Endothelial cell of umbilical vein (primary cell): Measurements from ENCODE around the gene CLOCK. TPM values are rescaled to one million over a fixed set of nuclear protein-coding genes. Genes with fewer than 3 reads are reported as not detected.

ENCODE experiments used
- BruUV-seq: library from RNA; stranded (reverse); fragments of 400-500 nt; replicated peaks from 2 replicates; lab custom pipeline; 2021; lab: Mats Ljungman, UMichigan
- CTCF ChIA-PET: fragments of 300-600, 350-600 bp; sonication (Branson Sonifier 250); formaldehyde crosslinking; loops from one replicate; lab custom pipeline; 2021; ENCODE audit warnings: antibody characterized with exemption, inconsistent platforms; lab: Charles Lee
- POLR2A ChIA-PET: fragments of 300-600, 350-600 bp; sonication (Branson Sonifier 250); formaldehyde crosslinking; loops from one replicate; lab custom pipeline; 2021; ENCODE audit warnings: antibody characterized with exemption, inconsistent platforms; lab: Charles Lee
- DNase-seq: peaks from one replicate; pipeline ENCODE4 v3.0.0-alpha.2; 2011; ENCODE audit warnings: low read depth, low spot score
- FAIRE-seq: peaks from 2 replicates; lab custom pipeline; 2011; peaks lifted over from hg19 to GRCh38; lab: Jason Lieb, UNC
- H2AFZ ChIP-seq: 2 replicates; pipeline ENCODE4 v1.6.0; 2012; ENCODE audit warnings: low read depth, low read length, control low read depth, inconsistent platforms
- H3K27ac ChIP-seq: 2 replicates; pipeline ENCODE4 v1.5.1; 2011; ENCODE audit warnings: low read depth, mild to moderate bottlenecking, control low read depth, low read length, moderate library complexity; ENCODE audit not compliant: insufficient read depth
- H3K27me3 ChIP-seq, 2 experiments: 2 replicates each; pipeline versions ENCODE4 v1.6.0 to v1.6.1; 2011; ENCODE audit warnings: low read length in 2 of 2, mixed read lengths in 1 of 2; ENCODE audit not compliant: control insufficient read depth in 2 of 2, insufficient read depth in 2 of 2
- H3K36me3 ChIP-seq, 2 experiments: 2 replicates in 1 of 2; 3 replicates in 1 of 2; pipeline ENCODE4 v1.5.1; 2011; ENCODE audit warnings: low read length in 2 of 2, mild to moderate bottlenecking in 1 of 2, moderate library complexity in 1 of 2; ENCODE audit not compliant: control insufficient read depth in 2 of 2, insufficient read depth in 2 of 2; ENCODE audit errors: extremely low read depth in 1 of 2
- H3K4me1 ChIP-seq: 3 replicates; pipeline ENCODE4 v1.5.1; 2011; ENCODE audit warnings: mild to moderate bottlenecking, low read length; ENCODE audit not compliant: control insufficient read depth, insufficient read depth; ENCODE audit errors: extremely low read depth
- H3K4me2 ChIP-seq: 2 replicates; pipeline ENCODE4 v1.6.1; 2011; ENCODE audit warnings: low read length, control low read depth, mixed read lengths; ENCODE audit not compliant: insufficient read depth
- H3K4me3 ChIP-seq, 3 experiments: fragments of 200-600 bp in 1 of 3; sonication (generic), shearing (Covaris generic) in 1 of 3; replicated peaks in 1 of 3; 2 replicates each; pipeline ENCODE4 v1.5.1; 2011 to 2016; ENCODE audit warnings: control low read depth in 3 of 3, low read length in 3 of 3, mild to moderate bottlenecking in 2 of 3, inconsistent platforms in 1 of 3, low read depth in 1 of 3, moderate library complexity in 1 of 3; ENCODE audit not compliant: insufficient read depth in 1 of 3
- H3K79me2 ChIP-seq: 2 replicates; pipeline ENCODE4 v1.6.0; 2012; ENCODE audit warnings: low read length, inconsistent platforms; ENCODE audit not compliant: control insufficient read depth, insufficient read depth
- H3K9ac ChIP-seq: replicated peaks from 2 replicates; pipeline ENCODE3; 2011; ENCODE audit warnings: low read length, control low read depth; ENCODE audit not compliant: insufficient read depth; ENCODE audit errors: extremely low read depth
- H3K9me1 ChIP-seq: replicated peaks from 3 replicates; pipeline ENCODE4 v1.6.0; 2011; ENCODE audit warnings: mild to moderate bottlenecking, low read length; ENCODE audit not compliant: control insufficient read depth, insufficient read depth; ENCODE audit errors: extremely low read depth
- H3K9me3 ChIP-seq: replicated peaks from 2 replicates; pipeline ENCODE4 v1.5.1; 2012; ENCODE audit warnings: low read length, inconsistent platforms; ENCODE audit not compliant: control insufficient read depth, insufficient read depth
- H4K20me1 ChIP-seq: replicated peaks from 2 replicates; pipeline ENCODE3; 2011; ENCODE audit warnings: mild to moderate bottlenecking, low read length; ENCODE audit not compliant: control insufficient read depth, insufficient read depth; ENCODE audit errors: extremely low read depth
- CTCF ChIP-seq, 2 donors: IDR thresholded peaks; 1 replicate in 1 of 2; 2 replicates in 1 of 2; pipeline ENCODE4 v1.5.1; 2011; ENCODE audit warnings: low read length in 2 of 2, mild to moderate bottlenecking in 2 of 2, moderate library complexity in 2 of 2, control low read depth in 1 of 2, inconsistent platforms in 1 of 2, low read depth in 1 of 2; ENCODE audit not compliant: insufficient read depth in 1 of 2; ENCODE audit errors: extremely low read depth in 1 of 2
- EZH2 ChIP-seq: IDR thresholded peaks from 2 replicates; pipeline ENCODE4 v1.6.1; 2012; ENCODE audit warnings: borderline replicate concordance, low read depth, mild to moderate bottlenecking, moderate library complexity, low read length, inconsistent platforms; ENCODE audit not compliant: severe bottlenecking
- FOS ChIP-seq: IDR thresholded peaks from 2 replicates; pipeline ENCODE4 v1.6.1; 2011; ENCODE audit warnings: mild to moderate bottlenecking, low read length, moderate library complexity, borderline replicate concordance; ENCODE audit not compliant: insufficient read depth
- GATA2 ChIP-seq: IDR thresholded peaks from 2 replicates; pipeline ENCODE4 v1.7.0; 2011; ENCODE audit warnings: low read depth, mild to moderate bottlenecking, moderate library complexity, mixed read lengths, low read length; ENCODE audit not compliant: insufficient read length, insufficient read depth
- JUN ChIP-seq: IDR thresholded peaks from 2 replicates; pipeline ENCODE4 v1.6.1; 2011; ENCODE audit warnings: borderline replicate concordance, low read depth; ENCODE audit not compliant: insufficient read length, insufficient read depth
- MAX ChIP-seq: IDR thresholded peaks from 2 replicates; pipeline ENCODE4 v1.6.1; 2011; ENCODE audit not compliant: insufficient read depth, insufficient read length
- MYC ChIP-seq: IDR thresholded peaks from one replicate; pipeline ENCODE4 v1.6.1; 2011; ENCODE audit warnings: mild to moderate bottlenecking, low read depth, low read length
- POLR2A ChIP-seq: IDR thresholded peaks from 2 replicates; pipeline ENCODE4 v1.6.1; 2012; ENCODE audit warnings: low read depth, mild to moderate bottlenecking, control low read depth, low read length
- POLR2AphosphoS5 ChIP-seq: IDR thresholded peaks from 2 replicates; pipeline ENCODE4 v1.6.1; 2012; ENCODE audit warnings: low read depth, mild to moderate bottlenecking, control low read depth, low read length, moderate library complexity; ENCODE audit not compliant: insufficient read depth
- dilution Hi-C: fragments of 300-500 bp; cut with MboI; formaldehyde crosslinking; loops from one replicate; pipeline ENCODE4 v1.15.0; 2019; ENCODE audit warnings: low sequenced_read_pairs; ENCODE audit not compliant: extremely low pct_ligation_motif_present
- intact Hi-C: fragments of 100-400 bp; cut with micrococcal nuclease; formaldehyde crosslinking; loops from one replicate; pipeline ENCODE4 v1.10.0; 2022
- polyA plus RNA-seq, 4 experiments: library from polyadenylated mRNA; depleted of rRNA in 3 of 4; stranded (reverse) in 3 of 4; unstranded in 1 of 4; fragments of >200 nt; gene quantifications; 2 replicates each; pipeline versions ENCODE4 v1.2.1 to v1.2.3, GENCODE V29; 2011 to 2012; ENCODE audit warnings: missing spikeins in 1 of 4
- total RNA-seq: library from RNA; stranded (reverse); gene quantifications from 2 replicates; pipeline ENCODE4 v1.2.3, GENCODE V29; 2021

CLOCK gene
- total and polyA plus RNA-seq, 2 donors (not counting 3 experiments of a cell fraction or from before 2014, with no cell fraction given) = 7.5 to 23.8 TPM

GRCh38 chr4:55397126-55397436, 149.6 kb downstream of the CLOCK start:
- H3K9me1 ChIP-seq = no peaks in the 10 kb centered on the region
- peak overlapping the region; percentile 99 for H3K4me2 ChIP-seq
- POLR2A ChIA-PET = interaction anchor here (0.6 kb wide), 1 partner anchor 15 kb away, joined by 9 read pairs; no protein-coding TSS in a partner anchor
- peaks cover 2 to 11% of the 10 kb centered on the region in 2 experiments for H3K36me3 ChIP-seq
- TF ChIP-seq FOS = no peak
- no peak for TF ChIP-seq POLR2AphosphoS5
- no peak for TF ChIP-seq POLR2A
- no peak for TF ChIP-seq EZH2
- TF ChIP-seq MYC = no peak
- TF ChIP-seq CTCF (IDR thresholded peaks at IDR 0.05; ENCODE audit: extremely low read depth in 1 of 2, insufficient read depth in 1 of 2, low read depth in 1 of 2, low read length in 2 of 2) = no peak
- no peak for TF ChIP-seq JUN
- TF ChIP-seq MAX = no peak
- no peak for TF ChIP-seq GATA2
- no peak overlapping the region for H2AFZ ChIP-seq
- TSS peak; percentile 27 for BruUV-seq
- CTCF ChIA-PET = interaction anchor here (1.1 kb wide), 1 partner anchor 51 kb away, joined by 4 read pairs; the partner anchor contains the start of gene SRD5A3
- H3K4me1 ChIP-seq = peaks cover 19% of the 10 kb centered on the region
- intact Hi-C loops (loop anchor here (2.0 to 5.0 kb wide), 5 partner anchors 35 to 390 kb away; partner anchors contain the start of gene KDR), dilution Hi-C loops (no loop called here)
- DNase-seq (peak; percentile 28), FAIRE-seq (no peak)
- H3K79me2 ChIP-seq = peaks cover 58% of the 10 kb centered on the region
- no peaks in the 10 kb centered on the region for H3K9me3 ChIP-seq
- H3K27ac ChIP-seq = peak overlapping the region; percentile 79
- H3K27me3 ChIP-seq = no peaks in the 10 kb centered on the region
- peak overlapping the region; percentile 89 to 98 (median 91) for H3K4me3 ChIP-seq
- peak overlapping the region; percentile 94 for H3K9ac ChIP-seq
- peaks cover 16% of the 10 kb centered on the region for H4K20me1 ChIP-seq
